ENCODE data around the gene KLF3.

DNA sequence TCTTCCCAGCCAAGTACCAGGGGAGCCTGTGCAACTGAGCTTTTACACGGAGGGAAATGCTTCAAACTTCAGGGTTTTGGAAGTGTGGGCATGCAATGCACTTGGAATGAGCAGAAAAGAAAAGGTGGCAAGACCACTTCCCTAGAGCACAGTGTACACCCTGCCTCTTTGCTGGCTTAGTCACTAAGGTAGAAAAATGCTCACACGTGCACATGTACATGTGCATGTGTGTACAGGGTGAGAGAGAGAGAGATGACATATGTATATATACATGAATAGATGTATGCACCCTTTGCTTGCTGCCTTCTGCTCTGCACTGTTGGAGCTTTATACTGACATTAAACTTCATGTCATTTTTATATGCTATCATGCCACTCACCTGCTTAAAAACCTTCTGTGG is 7.9 kb upstream of the KLF3 start:
- TF ChIP-seq, protein P1, sequence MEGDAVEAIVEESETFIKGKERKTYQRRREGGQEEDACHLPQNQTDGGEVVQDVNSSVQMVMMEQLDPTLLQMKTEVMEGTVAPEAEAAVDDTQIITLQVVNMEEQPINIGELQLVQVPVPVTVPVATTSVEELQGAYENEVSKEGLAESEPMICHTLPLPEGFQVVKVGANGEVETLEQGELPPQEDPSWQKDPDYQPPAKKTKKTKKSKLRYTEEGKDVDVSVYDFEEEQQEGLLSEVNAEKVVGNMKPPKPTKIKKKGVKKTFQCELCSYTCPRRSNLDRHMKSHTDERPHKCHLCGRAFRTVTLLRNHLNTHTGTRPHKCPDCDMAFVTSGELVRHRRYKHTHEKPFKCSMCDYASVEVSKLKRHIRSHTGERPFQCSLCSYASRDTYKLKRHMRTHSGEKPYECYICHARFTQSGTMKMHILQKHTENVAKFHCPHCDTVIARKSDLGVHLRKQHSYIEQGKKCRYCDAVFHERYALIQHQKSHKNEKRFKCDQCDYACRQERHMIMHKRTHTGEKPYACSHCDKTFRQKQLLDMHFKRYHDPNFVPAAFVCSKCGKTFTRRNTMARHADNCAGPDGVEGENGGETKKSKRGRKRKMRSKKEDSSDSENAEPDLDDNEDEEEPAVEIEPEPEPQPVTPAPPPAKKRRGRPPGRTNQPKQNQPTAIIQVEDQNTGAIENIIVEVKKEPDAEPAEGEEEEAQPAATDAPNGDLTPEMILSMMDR (conservative IDR thresholded peaks at IDR 0.05; ENCODE audit: low read depth, low read length): no peak
- TF ChIP-seq EZH2 (IDR thresholded peaks at IDR 0.05; ENCODE audit: low read length, unreplicated experiment) (no peak), EZH2phosphoT487 (IDR thresholded peaks at IDR 0.05; ENCODE audit: borderline replicate concordance, low read length) (no peak)
